Measurements from ENCODE around the gene TTC38.

The TTC38 gene

GRCh38 chr22:46267431-46268279 is at the start of gene TTC38:
TSS of gene TTC38 (plus strand) at chr22:46268008. CDS start at chr22:46268040, 32 bp downstream.
- peak; percentile 50 for DNase-seq (ENCODE audit: low spot score)

- peak; percentile 9 for DNase-seq (ENCODE audit: low spot score)
Observed at GRCh38 chr22:46219636-46220035, 48.2 kb upstream of the TTC38 start.

GRCh38 chr22:46220921-46221320 is 46.9 kb upstream of the TTC38 start:
- no peak for DNase-seq (ENCODE audit: low spot score)

GRCh38 chr22:46224044-46224897 is 43.5 kb upstream of the TTC38 start:
- DNase-seq (ENCODE audit: low spot score): no peak

GRCh38 chr22:46224898-46225290 is 42.9 kb upstream of the TTC38 start:
- no peak for DNase-seq (ENCODE audit: low spot score)

GRCh38 chr22:46225631-46226030 is 42.2 kb upstream of the TTC38 start:
- no peak for DNase-seq (ENCODE audit: low spot score)

GRCh38 chr22:46226577-46226976 is 41.2 kb upstream of the TTC38 start:
- DNase-seq (ENCODE audit: low spot score): no peak

GRCh38 chr22:46229701-46230100 is 38.1 kb upstream of the TTC38 start:
- DNase-seq (ENCODE audit: low spot score): no peak

GRCh38 chr22:46230262-46230901 is 37.4 kb upstream of the TTC38 start:
- DNase-seq (ENCODE audit: low spot score): no peak

GRCh38 chr22:46233231-46233630 is 34.6 kb upstream of the TTC38 start:
- DNase-seq (ENCODE audit: low spot score): no peak

GRCh38 chr22:46234969-46235368 is 32.8 kb upstream of the TTC38 start:
- no peak for DNase-seq (ENCODE audit: low spot score)

- no peak for DNase-seq (ENCODE audit: low spot score)
Observed at GRCh38 chr22:46237453-46238124, 30.2 kb upstream of the TTC38 start.

- DNase-seq (ENCODE audit: low spot score): no peak
Observed at GRCh38 chr22:46238541-46238940, 29.3 kb upstream of the TTC38 start.

- DNase-seq (ENCODE audit: low spot score): no peak
Observed at GRCh38 chr22:46239261-46240048, 28.4 kb upstream of the TTC38 start.

GRCh38 chr22:46240073-46240472 is 27.7 kb upstream of the TTC38 start:
- DNase-seq (ENCODE audit: low spot score): no peak

- DNase-seq (ENCODE audit: low spot score): no peak
Observed at GRCh38 chr22:46240506-46240905, 27.3 kb upstream of the TTC38 start.

GRCh38 chr22:46240907-46241306 is 26.9 kb upstream of the TTC38 start:
- no peak for DNase-seq (ENCODE audit: low spot score)

GRCh38 chr22:46241396-46242007 is 26.3 kb upstream of the TTC38 start:
- DNase-seq (ENCODE audit: low spot score): no peak

- DNase-seq (ENCODE audit: low spot score): no peak
Observed at GRCh38 chr22:46242076-46242475, 25.7 kb upstream of the TTC38 start.

- DNase-seq (ENCODE audit: low spot score): no peak
Observed at GRCh38 chr22:46244771-46245170, 23.0 kb upstream of the TTC38 start.

GRCh38 chr22:46245511-46245910 is 22.3 kb upstream of the TTC38 start:
- no peak for DNase-seq (ENCODE audit: low spot score)

All from CD4-positive, alpha-beta T cell treated with Interleukin-15 for 4 hours (primary cell).